Urinary bladder (tissue), 4 donors: Measurements from ENCODE around the gene CACNA1C. TPM values are rescaled to one million over a fixed set of nuclear protein-coding genes. Genes with fewer than 3 reads are reported as not detected.

Source experiments
- DNase-seq: peaks from one replicate; pipeline ENCODE4 v3.0.0-alpha.2; 2015; ENCODE audit errors: extremely low spot score
- H3K27ac ChIP-seq: one replicate; pipeline ENCODE4 v1.5.1; 2013; ENCODE audit warnings: low read depth, mild to moderate bottlenecking, moderate library complexity
- H3K36me3 ChIP-seq: one replicate; pipeline ENCODE4 v1.6.1; 2013; ENCODE audit warnings: mild to moderate bottlenecking, moderate library complexity; ENCODE audit not compliant: insufficient read depth
- H3K4me1 ChIP-seq: one replicate; pipeline ENCODE4 v1.6.1; 2013; ENCODE audit warnings: mild to moderate bottlenecking, moderate library complexity; ENCODE audit not compliant: insufficient read depth
- H3K4me3 ChIP-seq: one replicate; pipeline ENCODE4 v1.5.1; 2013; ENCODE audit warnings: low read depth, low read length
- WGBS: extraction: QIAGEN DNeasy Blood & Tissue Kit; methylation state at CpG from one replicate; pipeline ENCODE4 v1.1.7; 2013; 5-methylcytosine and 5-hydroxymethylcytosine counted together
- polyA plus RNA-seq: library from polyadenylated mRNA; stranded (reverse); fragments of 200-250 nt; gene quantifications from one replicate; pipeline ENCODE4 v1.2.3, GENCODE V29; 2013
- total RNA-seq: library from RNA; depleted of rRNA; stranded (reverse); fragments of >200 nt; gene quantifications from one replicate; pipeline ENCODE4 v1.2.3, GENCODE V29; 2014
- donor health status: healthy with polysubstance abuse.
- donor health status: healthy.

The CACNA1C gene
- total and polyA plus RNA-seq, 2 donors = 25.7 to 34.5 TPM

- no peak overlapping the region for H3K27ac ChIP-seq
Observed at GRCh38 chr12:2609020-2609419, 556.2 kb downstream of the CACNA1C start.

GRCh38 chr12:2610358-2610757, 557.6 kb downstream of the CACNA1C start:
- Histone ChIP-seq H3K27ac (no peak overlapping the region), H3K4me1 (no peaks in the 10 kb centered on the region), H3K36me3 (no peaks in the 10 kb centered on the region), H3K4me3 (no peak overlapping the region)
- DNase-seq = no peak
- 97% methylated on average over 11 of the region's 11 CpGs for WGBS

More at GRCh38 chr12:2609020-2609419, 556.2 kb downstream of the CACNA1C start:
- no peaks in the 10 kb centered on the region for H3K36me3 ChIP-seq
- H3K4me3 ChIP-seq = no peak overlapping the region
- no peaks in the 10 kb centered on the region for H3K4me1 ChIP-seq
- WGBS = 81% methylated on average over 12 of the region's 12 CpGs
- no peak for DNase-seq

- Histone ChIP-seq H3K27ac (no peak overlapping the region), H3K4me1 (no peaks in the 10 kb centered on the region), H3K36me3 (no peaks in the 10 kb centered on the region), H3K4me3 (no peak overlapping the region)
- no peak for DNase-seq
- WGBS = 52% methylated on average over 12 of the region's 12 CpGs
Observed at GRCh38 chr12:2613326-2614073, 560.7 kb downstream of the CACNA1C start.

- DNase-seq = no peak
Observed at GRCh38 chr12:2614341-2614740, 561.6 kb downstream of the CACNA1C start.

GRCh38 chr12:2615665-2616402, 563.0 kb downstream of the CACNA1C start:
- H3K4me3 ChIP-seq = no peak overlapping the region
- DNase-seq = peak; percentile 66
- no peaks in the 10 kb centered on the region for H3K4me1 ChIP-seq
- no peak overlapping the region for H3K27ac ChIP-seq
- 69% methylated on average over 14 of the region's 14 CpGs for WGBS
- H3K36me3 ChIP-seq = no peaks in the 10 kb centered on the region

More at GRCh38 chr12:2614341-2614740, 561.6 kb downstream of the CACNA1C start:
- Histone ChIP-seq H3K4me1 (no peaks in the 10 kb centered on the region), H3K4me3 (no peak overlapping the region), H3K27ac (no peak overlapping the region), H3K36me3 (no peaks in the 10 kb centered on the region)

- H3K4me3 ChIP-seq = no peak overlapping the region
- no peak overlapping the region for H3K27ac ChIP-seq
- no peak for DNase-seq
- H3K4me1 ChIP-seq = no peaks in the 10 kb centered on the region
- 87% methylated on average over 10 of the region's 10 CpGs for WGBS
- H3K36me3 ChIP-seq = no peaks in the 10 kb centered on the region
Observed at GRCh38 chr12:2616763-2617162, 564.0 kb downstream of the CACNA1C start.

- no peak for DNase-seq
- H3K27ac ChIP-seq = no peak overlapping the region
- H3K36me3 ChIP-seq = no peaks in the 10 kb centered on the region
- no peak overlapping the region for H3K4me3 ChIP-seq
- WGBS = 89% methylated on average over 8 of the region's 8 CpGs
- H3K4me1 ChIP-seq = no peaks in the 10 kb centered on the region
Observed at GRCh38 chr12:2617365-2617764, 564.6 kb downstream of the CACNA1C start.

GRCh38 chr12:2618291-2618995, 565.7 kb downstream of the CACNA1C start:
- Histone ChIP-seq H3K36me3 (no peaks in the 10 kb centered on the region), H3K4me1 (no peaks in the 10 kb centered on the region), H3K27ac (no peak overlapping the region), H3K4me3 (no peak overlapping the region)
- DNase-seq = no peak
- WGBS = 90% methylated on average over 12 of the region's 12 CpGs

- DNase-seq = no peak
- 95% methylated on average over 5 of the region's 5 CpGs for WGBS
- Histone ChIP-seq H3K27ac (no peak overlapping the region), H3K4me3 (no peak overlapping the region), H3K4me1 (no peaks in the 10 kb centered on the region), H3K36me3 (no peaks in the 10 kb centered on the region)
Observed at GRCh38 chr12:2619136-2619535, 566.3 kb downstream of the CACNA1C start.

GRCh38 chr12:2622460-2622859, 569.7 kb downstream of the CACNA1C start:
- no peak overlapping the region for H3K27ac ChIP-seq
- WGBS = 84% methylated on average over 6 of the region's 6 CpGs
- no peaks in the 10 kb centered on the region for H3K36me3 ChIP-seq

GRCh38 chr12:2623472-2623871, 570.7 kb downstream of the CACNA1C start:
- Histone ChIP-seq H3K4me1 (no peaks in the 10 kb centered on the region), H3K27ac (no peak overlapping the region), H3K4me3 (no peak overlapping the region), H3K36me3 (no peaks in the 10 kb centered on the region)
- WGBS = 85% methylated on average over 5 of the region's 5 CpGs
- no peak for DNase-seq

More at GRCh38 chr12:2622460-2622859, 569.7 kb downstream of the CACNA1C start:
- Histone ChIP-seq H3K4me3 (no peak overlapping the region), H3K4me1 (no peaks in the 10 kb centered on the region)
- no peak for DNase-seq

- 70% methylated on average over 19 of the region's 19 CpGs for WGBS
- Histone ChIP-seq H3K27ac (no peak overlapping the region), H3K4me3 (no peak overlapping the region), H3K36me3 (no peaks in the 10 kb centered on the region), H3K4me1 (no peaks in the 10 kb centered on the region)
- no peak for DNase-seq
Observed at GRCh38 chr12:2624543-2625288, 571.9 kb downstream of the CACNA1C start.

GRCh38 chr12:2625289-2625612, 572.5 kb downstream of the CACNA1C start:
- Histone ChIP-seq H3K36me3 (no peaks in the 10 kb centered on the region), H3K4me3 (no peak overlapping the region), H3K27ac (no peak overlapping the region), H3K4me1 (no peaks in the 10 kb centered on the region)
- WGBS = 70% methylated on average over 13 of the region's 13 CpGs
- DNase-seq = no peak
